MM.1S (cell line): ENCODE results near the gene PRAMEF10.
"Not testable (repeated sequence)": the region's sequence is repeated elsewhere in the genome, so short reads cannot be mapped to it uniquely, and the experiment has no call there.

Source experiments
- DNase-seq: peaks from one replicate; pipeline ENCODE4 v3.0.0-alpha.2; 2015
- H2AFZ ChIP-seq: fragments of 300-600 bp; sonication (generic); 2 replicates; pipeline ENCODE4 v1.6.0; 2016; ENCODE audit warnings: antibody characterized with exemption, low read length
- H3F3A ChIP-seq: fragments of 300-600 bp; sonication (generic); 2 replicates; pipeline ENCODE4 v1.6.1; 2016; ENCODE audit warnings: mild to moderate bottlenecking, antibody characterized with exemption, low read length, moderate library complexity, mixed read lengths; ENCODE audit not compliant: insufficient read depth
- H3K27ac ChIP-seq: fragments of 300-600 bp; sonication (generic); 2 replicates; pipeline ENCODE4 v1.5.1; 2016; ENCODE audit warnings: mild to moderate bottlenecking, low read length
- H3K27me3 ChIP-seq: fragments of 300-600 bp; sonication (generic); replicated peaks from 2 replicates; pipeline ENCODE4 v1.6.0; 2016; ENCODE audit warnings: low read length; ENCODE audit not compliant: insufficient read depth
- H3K36me3 ChIP-seq: fragments of 300-600 bp; sonication (generic); replicated peaks from 2 replicates; pipeline ENCODE4 v1.6.1; 2016; ENCODE audit warnings: mild to moderate bottlenecking, low read length, mixed read lengths; ENCODE audit not compliant: insufficient read depth
- H3K4me1 ChIP-seq: fragments of 300-600 bp; sonication (generic); 2 replicates; pipeline ENCODE4 v1.6.1; 2016; ENCODE audit warnings: low read length, mixed read lengths
- H3K4me2 ChIP-seq: fragments of 300-600 bp; sonication (generic); 2 replicates; pipeline ENCODE4 v1.6.0; 2016; ENCODE audit warnings: low read depth, low read length
- H3K4me3 ChIP-seq: fragments of 300-600 bp; sonication (generic); 2 replicates; pipeline ENCODE4 v1.5.1; 2016; ENCODE audit warnings: low read length, mixed read lengths
- H3K79me2 ChIP-seq: fragments of 300-600 bp; sonication (generic); 2 replicates; pipeline ENCODE4 v1.6.1; 2016; ENCODE audit warnings: mixed run types, low read length, mixed read lengths
- H3K9ac ChIP-seq: fragments of 300-600 bp; sonication (generic); 2 replicates; pipeline ENCODE4 v1.6.1; 2016; ENCODE audit warnings: low read length, mixed read lengths
- H3K9me2 ChIP-seq: fragments of 300-600 bp; sonication (generic); replicated peaks from 2 replicates; pipeline ENCODE4 v1.6.1; 2016; ENCODE audit warnings: mild to moderate bottlenecking, low read length, mixed read lengths; ENCODE audit not compliant: insufficient read depth
- H3K9me3 ChIP-seq: fragments of 300-600 bp; sonication (generic); replicated peaks from 2 replicates; pipeline ENCODE4 v1.6.1; 2016; ENCODE audit warnings: mild to moderate bottlenecking, low read length, mixed read lengths; ENCODE audit not compliant: insufficient read depth
- H4K20me1 ChIP-seq: fragments of 300-600 bp; sonication (generic); 2 replicates; pipeline ENCODE4 v1.6.1; 2016; ENCODE audit warnings: mild to moderate bottlenecking, low read length, moderate library complexity, mixed read lengths; ENCODE audit not compliant: insufficient read depth
- EZH2 ChIP-seq: fragments of 300-600 bp; sonication (generic); optimal IDR thresholded peaks from 2 replicates; pipeline ENCODE3; 2017; ENCODE audit warnings: low read depth, mild to moderate bottlenecking, antibody characterized with exemption, low read length, mixed read lengths
- EZH2phosphoT487 ChIP-seq: fragments of 300-600 bp; sonication (generic); IDR thresholded peaks from 2 replicates; pipeline ENCODE4 v1.6.1; 2018; ENCODE audit warnings: antibody characterized with exemption, low read length
- TF ChIP-seq, protein P1 (sequence below): fragments of 300-600 bp; sonication (generic); IDR thresholded peaks from 2 replicates; pipeline ENCODE4 v1.5.1; 2016; ENCODE audit warnings: antibody characterized with exemption, low read length, mixed read lengths

The PRAMEF10 gene

DNA sequence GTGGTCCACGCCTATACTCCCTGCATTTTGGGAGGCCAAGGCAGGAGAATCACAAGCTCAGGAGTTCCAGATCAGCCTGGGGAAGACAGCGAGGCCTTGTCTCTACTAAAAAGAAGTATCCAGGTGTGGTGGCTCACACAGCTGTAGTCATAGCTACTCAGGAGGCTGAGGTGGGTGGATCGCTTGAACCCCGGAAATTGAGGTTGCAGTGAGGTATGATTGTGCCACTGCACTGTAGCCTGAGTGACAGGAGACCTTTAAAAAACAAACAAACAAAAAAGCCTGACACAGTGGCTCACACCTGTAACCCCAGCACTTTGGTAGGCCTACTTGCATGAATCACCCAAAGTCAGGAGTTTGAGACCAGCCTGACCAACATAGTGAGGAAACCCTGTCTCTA is 19.6 kb downstream of the PRAMEF10 start:
- not testable (repeated sequence) for H3K27me3 ChIP-seq, H3K9me2 ChIP-seq, H3K4me1 ChIP-seq, H2AFZ ChIP-seq, H3K4me3 ChIP-seq, DNase-seq, H3F3A ChIP-seq, H3K27ac ChIP-seq, H3K79me2 ChIP-seq, H3K9me3 ChIP-seq, H3K9ac ChIP-seq, H3K36me3 ChIP-seq, H3K4me2 ChIP-seq, H4K20me1 ChIP-seq

DNA sequence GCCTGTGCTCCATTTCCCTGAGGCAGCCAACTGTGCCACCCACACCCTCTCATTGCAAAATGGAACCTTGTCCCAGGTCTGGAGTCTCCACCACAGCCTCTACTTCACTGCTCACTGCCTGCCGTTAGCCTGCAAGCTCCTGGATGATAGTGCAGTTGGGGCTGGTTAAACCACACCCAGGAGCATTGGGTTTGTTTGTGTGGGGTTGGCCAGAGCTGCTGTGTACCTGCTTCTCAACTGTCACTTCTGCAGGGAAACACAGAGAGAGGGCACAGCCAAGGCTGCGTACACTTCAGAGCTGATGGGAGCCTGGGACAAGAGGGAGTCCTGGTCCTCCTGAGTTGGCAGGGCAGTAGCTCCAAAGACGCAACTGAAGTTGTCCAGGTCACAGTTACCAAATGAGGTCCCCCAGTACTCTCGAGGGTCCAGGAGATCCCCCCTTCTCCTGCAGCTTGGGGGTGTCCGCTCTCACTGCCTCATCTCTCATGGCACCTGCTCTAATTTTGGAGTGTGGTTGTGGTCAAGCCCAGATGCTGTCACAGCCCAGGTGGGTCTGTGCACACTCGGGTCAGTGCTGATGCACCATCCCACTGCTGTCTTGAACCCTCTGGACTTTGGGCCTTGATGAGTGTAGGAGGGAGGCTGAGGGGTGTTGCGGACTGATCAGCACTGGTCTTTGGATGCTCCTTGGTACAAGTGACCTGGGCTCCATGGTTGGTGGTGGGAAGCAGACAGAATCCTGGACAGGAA is 34.8 kb downstream of the PRAMEF10 start:
- not testable (repeated sequence) for H3K4me3 ChIP-seq, H3K9ac ChIP-seq, H3K9me2 ChIP-seq, H3K4me2 ChIP-seq, H3K27me3 ChIP-seq, DNase-seq, H3K27ac ChIP-seq, H3K79me2 ChIP-seq, H3K4me1 ChIP-seq, H4K20me1 ChIP-seq, H3F3A ChIP-seq, H3K36me3 ChIP-seq, H2AFZ ChIP-seq, H3K9me3 ChIP-seq

DNA sequence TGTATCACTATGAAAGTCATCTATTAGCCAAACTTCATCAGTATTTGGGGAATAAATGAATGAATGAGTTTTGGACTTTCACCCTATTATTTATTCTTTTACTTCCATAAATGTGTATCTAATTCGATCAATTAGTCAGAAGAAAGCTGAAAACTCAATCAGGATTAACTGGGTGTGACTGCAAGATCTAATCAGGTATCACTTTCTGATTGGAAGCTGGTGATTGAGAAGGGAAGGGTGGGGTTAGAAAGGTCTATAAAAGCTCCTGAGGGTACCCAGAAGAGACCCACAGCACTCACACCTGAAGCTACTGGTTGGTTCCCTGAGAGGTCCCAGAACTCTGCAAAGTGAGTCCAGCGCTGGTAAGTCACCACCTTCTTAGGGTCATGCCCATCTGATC is 41.3 kb downstream of the PRAMEF10 start, which contains the start of gene PRAMEF2:
Gene PRAMEF2 (plus strand): TSS at position 301 of the 400 bp plus-strand sequence. CDS start 1,924 bp downstream, outside the sequence.
- not testable (repeated sequence) for H3K27me3 ChIP-seq, H2AFZ ChIP-seq, DNase-seq, H3K4me1 ChIP-seq, H3K4me2 ChIP-seq, H3K9me3 ChIP-seq, H3F3A ChIP-seq, H3K27ac ChIP-seq, H3K9ac ChIP-seq, H4K20me1 ChIP-seq, H3K4me3 ChIP-seq, H3K36me3 ChIP-seq, H3K79me2 ChIP-seq, H3K9me2 ChIP-seq

DNA sequence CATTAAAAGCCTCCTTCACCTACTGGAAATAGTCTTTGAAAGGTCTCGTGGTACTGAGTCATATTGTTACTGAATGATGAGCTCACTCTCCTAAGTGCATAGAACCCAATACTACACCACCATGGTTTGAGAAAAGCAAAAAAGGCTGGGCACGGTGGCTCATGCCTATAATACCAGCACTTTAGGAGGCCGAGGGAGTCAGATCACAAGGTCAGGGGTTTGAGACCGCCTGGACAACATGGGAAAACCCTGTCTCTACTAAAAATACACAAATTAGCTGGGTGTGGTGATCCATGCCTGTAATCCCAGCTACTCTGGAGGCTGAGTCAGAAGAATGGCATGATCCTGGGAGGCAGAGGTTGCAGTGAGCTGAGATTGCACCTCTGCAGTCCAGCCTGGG is 46.3 kb downstream of the PRAMEF10 start:
- H3K36me3 ChIP-seq = no peaks in the 10 kb centered on the region

DNA sequence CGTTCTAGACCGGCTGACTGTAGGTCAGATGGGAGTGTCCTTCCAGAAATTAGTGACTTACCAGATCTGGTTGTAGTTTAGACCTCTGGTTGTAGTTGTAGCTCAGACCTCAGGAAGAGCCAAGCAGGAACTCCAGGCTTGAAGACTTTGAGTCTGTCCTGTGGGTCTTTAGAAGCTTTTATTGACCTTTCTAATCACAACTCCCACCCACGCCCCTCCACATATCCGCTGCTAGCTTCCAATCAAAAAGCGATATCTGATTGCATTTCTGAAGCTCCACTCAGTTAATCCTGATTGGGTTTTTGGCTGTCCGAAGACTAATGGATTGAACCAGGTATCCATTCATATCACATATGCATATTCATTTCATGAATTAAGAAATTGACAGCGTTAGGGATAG is 49.5 kb downstream of the PRAMEF10 start, which contains the start of gene HNRNPCL1:
Gene HNRNPCL1 (minus strand): TSS at position 101 of the 400 bp plus-strand sequence. CDS start 431 bp downstream, outside the sequence.
- not testable (repeated sequence) for H3K9me3 ChIP-seq, H3K79me2 ChIP-seq, H3F3A ChIP-seq, H3K27ac ChIP-seq, H3K4me3 ChIP-seq, H3K27me3 ChIP-seq, DNase-seq, H4K20me1 ChIP-seq, H3K9me2 ChIP-seq, H3K4me1 ChIP-seq, H3K36me3 ChIP-seq, H2AFZ ChIP-seq, H3K9ac ChIP-seq, H3K4me2 ChIP-seq

More for the DNA sequence above, 46.3 kb downstream of the PRAMEF10 start:
- no peak for DNase-seq
- no peak overlapping the region for H3K9ac ChIP-seq
- H3K27me3 ChIP-seq = no peaks in the 10 kb centered on the region
- H3K9me2 ChIP-seq = no peaks in the 10 kb centered on the region
- H3K4me1 ChIP-seq = no peaks in the 10 kb centered on the region
- H3K79me2 ChIP-seq = no peaks in the 10 kb centered on the region
- H3K27ac ChIP-seq = no peak overlapping the region
- TF ChIP-seq, protein P1, sequence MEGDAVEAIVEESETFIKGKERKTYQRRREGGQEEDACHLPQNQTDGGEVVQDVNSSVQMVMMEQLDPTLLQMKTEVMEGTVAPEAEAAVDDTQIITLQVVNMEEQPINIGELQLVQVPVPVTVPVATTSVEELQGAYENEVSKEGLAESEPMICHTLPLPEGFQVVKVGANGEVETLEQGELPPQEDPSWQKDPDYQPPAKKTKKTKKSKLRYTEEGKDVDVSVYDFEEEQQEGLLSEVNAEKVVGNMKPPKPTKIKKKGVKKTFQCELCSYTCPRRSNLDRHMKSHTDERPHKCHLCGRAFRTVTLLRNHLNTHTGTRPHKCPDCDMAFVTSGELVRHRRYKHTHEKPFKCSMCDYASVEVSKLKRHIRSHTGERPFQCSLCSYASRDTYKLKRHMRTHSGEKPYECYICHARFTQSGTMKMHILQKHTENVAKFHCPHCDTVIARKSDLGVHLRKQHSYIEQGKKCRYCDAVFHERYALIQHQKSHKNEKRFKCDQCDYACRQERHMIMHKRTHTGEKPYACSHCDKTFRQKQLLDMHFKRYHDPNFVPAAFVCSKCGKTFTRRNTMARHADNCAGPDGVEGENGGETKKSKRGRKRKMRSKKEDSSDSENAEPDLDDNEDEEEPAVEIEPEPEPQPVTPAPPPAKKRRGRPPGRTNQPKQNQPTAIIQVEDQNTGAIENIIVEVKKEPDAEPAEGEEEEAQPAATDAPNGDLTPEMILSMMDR = no peak
- no peak for TF ChIP-seq EZH2
- TF ChIP-seq EZH2phosphoT487 = no peak
- H3K4me2 ChIP-seq = no peak overlapping the region
- H4K20me1 ChIP-seq = no peaks in the 10 kb centered on the region
- no peak overlapping the region for H3K4me3 ChIP-seq
- H2AFZ ChIP-seq = no peak overlapping the region
- no peaks in the 10 kb centered on the region for H3K9me3 ChIP-seq
- H3F3A ChIP-seq = no peaks in the 10 kb centered on the region
